AG20443 (cell line): Measurements from ENCODE around the gene RASSF1.

ENCODE experiments used
- DNase-seq: peaks from one replicate; pipeline ENCODE4 v3.0.0; 2012; ENCODE audit warnings: low spot score, mixed read lengths

The RASSF1 gene

DNA sequence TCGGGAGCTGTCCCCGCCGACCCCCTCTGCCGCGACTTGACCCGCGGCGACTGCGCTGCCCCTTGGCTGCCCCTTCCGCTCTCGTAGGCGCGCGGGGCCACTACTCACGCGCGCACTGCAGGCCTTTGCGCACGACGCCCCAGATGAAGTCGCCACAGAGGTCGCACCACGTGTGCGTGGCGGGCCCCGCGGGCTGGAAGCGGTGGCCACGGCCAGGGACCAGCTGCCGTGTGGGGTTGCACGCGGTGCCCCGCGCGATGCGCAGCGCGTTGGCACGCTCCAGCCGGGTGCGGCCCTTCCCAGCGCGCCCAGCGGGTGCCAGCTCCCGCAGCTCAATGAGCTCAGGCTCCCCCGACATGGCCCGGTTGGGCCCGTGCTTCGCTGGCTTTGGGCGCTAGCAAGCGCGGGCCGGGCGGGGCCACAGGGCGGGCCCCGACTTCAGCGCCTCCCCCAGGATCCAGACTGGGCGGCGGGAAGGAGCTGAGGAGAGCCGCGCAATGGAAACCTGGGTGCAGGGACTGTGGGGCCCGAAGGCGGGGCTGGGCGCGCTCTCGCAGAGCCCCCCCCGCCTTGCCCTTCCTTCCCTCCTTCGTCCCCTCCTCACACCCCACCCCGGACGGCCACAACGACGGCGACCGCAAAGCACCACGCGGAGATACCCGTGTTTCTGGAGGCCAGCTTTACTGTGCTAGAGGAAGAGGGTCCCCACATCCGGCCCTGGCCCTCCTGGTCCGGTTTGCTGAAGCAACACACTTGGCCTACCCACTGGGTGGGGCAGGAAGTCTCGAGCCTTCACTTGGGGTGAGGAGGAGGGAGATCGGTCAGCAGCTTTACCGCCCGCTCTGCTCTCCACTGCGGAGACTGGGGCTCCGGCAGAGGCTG lies at the start of gene RASSF1:
Gene RASSF1, minus strand, starts transcription at position 389 of the 882 bp plus-strand sequence. Its CDS starts 31 bp downstream, at position 358.
- DNase-seq: peak; percentile 81

GRCh38 chr3:50389414-50389767 lies 48.8 kb upstream of the RASSF1 start:
- no peak for DNase-seq

DNA sequence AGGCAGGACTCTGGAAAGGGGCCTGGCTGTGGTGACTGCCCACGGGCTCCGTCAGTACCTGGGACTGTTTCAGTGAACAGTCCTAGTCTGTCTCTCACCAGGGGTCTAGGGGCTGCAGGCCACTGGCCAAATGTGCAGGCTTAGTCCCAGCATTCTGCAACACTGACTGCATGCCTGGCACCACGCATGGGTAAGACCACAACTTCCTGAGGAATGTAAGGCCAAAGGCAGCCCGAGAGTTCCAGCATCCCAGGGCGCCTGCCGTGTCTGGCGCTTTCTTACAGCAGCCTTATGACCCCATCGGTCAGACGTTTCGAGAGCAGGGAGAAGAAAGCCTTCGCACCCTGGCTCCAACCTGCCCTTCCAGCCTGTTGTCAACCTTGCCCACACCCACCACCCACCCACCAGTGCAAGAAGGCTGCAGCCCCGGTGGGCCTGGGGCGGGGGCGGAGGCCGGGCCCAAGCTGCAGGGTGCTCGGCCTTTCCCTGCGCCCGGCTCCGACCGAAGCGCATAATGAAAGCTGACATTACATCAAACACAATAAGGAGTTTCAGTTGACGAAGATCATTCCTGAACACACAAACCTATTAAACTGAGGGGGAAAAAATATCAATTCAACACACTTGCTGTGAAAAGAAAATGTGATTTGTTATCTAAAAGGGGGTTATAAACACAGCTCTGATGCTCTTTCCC lies 48.2 kb upstream of the RASSF1 start:
- no peak for DNase-seq

- DNase-seq: peak; percentile 75
Measured at GRCh38 chr3:50388016-50388719, 47.5 kb upstream of the RASSF1 start.

DNA sequence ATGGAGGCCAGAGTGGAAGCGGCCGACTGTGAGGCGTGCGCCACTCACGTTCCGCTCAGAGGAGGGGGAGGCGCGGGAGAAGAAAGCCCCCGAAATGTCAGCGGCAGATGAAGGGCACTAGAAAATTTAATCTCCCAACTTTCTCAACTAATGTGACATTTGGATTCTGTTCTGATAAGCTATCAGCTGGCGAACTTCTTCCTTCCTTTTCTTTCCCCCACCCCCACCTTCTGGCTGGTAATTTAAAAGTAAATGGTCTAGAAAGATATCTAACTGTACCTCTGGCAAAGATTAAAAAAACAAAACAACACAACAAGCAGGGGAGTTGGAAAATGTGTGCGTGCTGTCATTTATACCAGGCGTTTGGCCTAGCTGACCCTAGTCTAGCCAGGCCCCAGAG lies 45.1 kb upstream of the RASSF1 start:
- no peak for DNase-seq

- DNase-seq: no peak
Measured at GRCh38 chr3:50383750-50384149, 43.1 kb upstream of the RASSF1 start.

DNA sequence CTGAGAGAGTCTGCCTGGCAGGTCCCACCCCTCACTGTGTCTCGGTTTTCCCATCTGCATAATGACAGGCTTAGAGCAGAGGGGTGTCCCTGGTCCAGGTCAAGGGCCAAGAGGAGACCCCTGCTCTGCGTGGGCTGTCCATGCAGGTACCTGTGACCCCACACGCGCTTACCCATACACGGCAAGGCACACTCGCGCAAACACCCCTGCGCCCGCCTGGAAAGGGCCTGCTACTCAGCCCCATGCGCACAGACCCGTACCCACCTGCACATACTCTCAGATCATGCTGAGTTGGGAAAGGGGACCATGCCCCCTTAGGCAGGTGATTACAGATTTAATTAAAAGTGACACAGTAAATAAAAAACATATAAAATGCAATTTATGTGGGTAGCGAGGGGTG lies 42.1 kb upstream of the RASSF1 start:
- DNase-seq: no peak

DNA sequence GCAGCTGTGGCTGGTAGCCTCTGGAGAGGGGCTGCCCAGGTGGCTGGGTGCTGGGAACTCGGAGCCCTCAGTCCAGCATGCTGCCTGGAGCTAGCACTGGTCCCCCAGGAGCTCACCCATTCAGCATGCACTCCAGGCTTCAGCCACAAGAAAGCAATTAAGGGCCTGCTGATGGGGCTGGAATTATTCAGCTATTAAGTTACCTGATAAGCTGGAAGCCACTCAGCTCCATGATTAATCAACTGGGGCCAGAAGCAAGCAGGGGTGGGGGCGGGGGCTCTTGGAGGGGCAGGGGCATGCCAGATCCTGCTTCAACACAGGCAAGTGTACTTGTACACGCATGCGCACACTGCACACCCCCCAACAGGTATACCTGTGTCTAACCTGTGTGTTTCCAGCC lies 40.7 kb upstream of the RASSF1 start:
- no peak for DNase-seq

GRCh38 chr3:50380405-50381085 lies 39.9 kb upstream of the RASSF1 start:
- no peak for DNase-seq

DNA sequence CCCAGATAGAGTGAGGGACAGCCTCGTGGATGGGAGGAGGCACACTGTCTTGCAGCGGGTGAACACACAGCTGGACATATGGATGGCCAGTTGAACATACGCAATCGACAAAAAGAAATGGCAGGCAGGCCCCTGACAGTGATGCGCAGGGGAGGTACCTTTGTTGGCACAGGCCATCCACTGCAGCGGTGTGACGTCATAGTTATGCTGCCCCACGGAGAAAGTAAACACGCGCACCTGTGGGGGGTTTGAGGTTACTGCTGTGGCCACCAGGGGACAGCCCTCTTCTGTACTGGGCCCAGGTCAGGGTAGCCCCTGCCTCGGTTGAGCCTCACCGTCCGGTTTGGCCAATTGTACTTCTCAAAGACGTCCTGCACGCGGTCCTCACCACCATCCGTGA lies 38.1 kb upstream of the RASSF1 start:
- DNase-seq: no peak

GRCh38 chr3:50378024-50378423 lies 37.4 kb upstream of the RASSF1 start:
- no peak for DNase-seq

GRCh38 chr3:50375258-50375931 lies 34.8 kb upstream of the RASSF1 start:
- no peak for DNase-seq

DNA sequence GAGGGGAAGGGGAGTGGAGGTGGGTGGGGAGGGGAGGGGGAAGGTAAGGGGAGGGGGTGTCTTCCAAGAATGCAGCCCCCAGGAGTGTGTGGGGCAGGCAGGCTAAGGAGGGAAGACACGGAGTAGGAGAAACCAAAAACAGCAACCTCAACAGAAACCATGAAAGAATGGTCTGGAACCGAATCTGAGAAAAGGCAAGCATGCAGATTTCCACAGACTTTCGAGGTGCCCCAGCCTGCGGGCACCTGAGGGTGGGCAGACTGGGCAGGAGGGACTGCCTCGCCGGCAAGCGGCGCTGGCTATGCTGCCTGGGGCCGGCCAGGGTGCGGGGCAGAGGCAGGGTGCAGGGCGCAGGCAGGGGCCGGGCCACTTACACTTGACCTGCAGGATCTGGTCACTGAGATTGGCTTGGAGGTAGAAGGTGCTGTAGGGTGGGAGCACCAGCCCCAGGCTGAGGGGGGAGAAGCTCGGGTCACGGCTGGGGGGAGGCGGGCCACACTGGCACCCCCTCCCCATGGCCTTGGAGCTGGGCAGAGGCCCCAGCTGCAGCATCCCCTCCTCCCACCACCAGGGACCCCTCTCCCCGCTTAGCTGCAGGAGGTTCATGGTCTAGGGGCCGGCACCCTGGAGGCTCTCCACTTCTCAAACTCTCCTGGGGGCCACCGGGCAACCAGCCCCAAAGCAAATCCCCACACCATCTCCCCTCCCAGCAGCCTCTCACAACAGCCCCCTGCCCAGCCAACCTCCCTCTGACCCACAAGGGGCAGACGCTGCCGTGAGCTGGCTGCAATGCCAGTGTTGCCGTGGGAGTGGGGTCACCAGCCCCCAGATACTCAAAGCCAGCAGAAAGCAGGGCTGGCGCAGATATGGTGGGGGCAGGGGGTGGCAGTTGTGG lies 34.0 kb upstream of the RASSF1 start:
- no peak for DNase-seq

GRCh38 chr3:50373146-50374051 lies 32.8 kb upstream of the RASSF1 start:
- DNase-seq: no peak

DNA sequence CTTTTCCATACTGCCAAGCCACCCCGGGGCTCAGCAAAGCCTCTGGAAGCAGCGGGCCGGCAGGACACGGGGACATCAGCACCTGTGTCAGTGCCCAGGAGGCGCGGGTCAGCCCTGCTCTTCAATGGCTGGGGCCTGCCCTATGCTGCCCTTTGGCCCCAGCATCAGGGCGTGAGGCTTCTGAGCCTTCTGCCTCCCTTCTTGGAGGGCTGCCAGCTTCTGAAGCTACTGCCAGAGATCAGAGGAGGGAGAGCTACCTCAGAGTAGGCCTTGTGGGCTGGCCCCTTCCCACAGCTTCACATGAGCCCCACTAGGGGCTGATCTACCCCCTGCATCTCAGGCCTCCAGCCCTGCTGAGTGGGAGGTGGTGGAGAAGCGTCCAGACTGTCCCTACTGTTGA lies 31.7 kb upstream of the RASSF1 start:
- no peak for DNase-seq

DNA sequence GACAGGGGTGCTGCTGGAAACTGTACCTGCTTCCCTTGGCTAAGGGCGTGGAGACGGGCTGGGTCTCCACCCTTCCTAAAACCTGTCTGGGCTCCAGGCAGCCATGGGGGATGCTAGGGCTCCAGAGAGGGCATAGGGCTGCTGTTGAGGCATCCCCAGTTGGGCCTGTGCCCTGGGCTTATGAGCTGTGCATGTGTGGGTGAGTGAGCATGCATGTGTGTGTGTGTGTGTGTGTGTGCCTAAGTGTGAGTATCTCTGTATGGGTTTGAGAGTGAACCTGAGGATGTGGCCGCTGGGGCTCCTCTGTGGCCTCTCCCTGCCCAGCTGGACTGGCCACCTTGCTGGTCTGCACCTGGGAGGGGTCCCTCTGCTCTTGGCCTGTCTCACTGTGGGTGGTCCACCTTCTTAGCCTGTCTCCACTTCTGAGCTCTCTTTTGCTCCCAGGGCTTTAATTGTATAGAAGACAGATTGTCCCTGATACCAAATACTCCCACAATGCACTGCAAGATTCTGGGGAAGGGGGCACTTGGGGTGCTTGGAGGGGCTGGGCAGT lies 30.6 kb upstream of the RASSF1 start:
- no peak for DNase-seq

DNA sequence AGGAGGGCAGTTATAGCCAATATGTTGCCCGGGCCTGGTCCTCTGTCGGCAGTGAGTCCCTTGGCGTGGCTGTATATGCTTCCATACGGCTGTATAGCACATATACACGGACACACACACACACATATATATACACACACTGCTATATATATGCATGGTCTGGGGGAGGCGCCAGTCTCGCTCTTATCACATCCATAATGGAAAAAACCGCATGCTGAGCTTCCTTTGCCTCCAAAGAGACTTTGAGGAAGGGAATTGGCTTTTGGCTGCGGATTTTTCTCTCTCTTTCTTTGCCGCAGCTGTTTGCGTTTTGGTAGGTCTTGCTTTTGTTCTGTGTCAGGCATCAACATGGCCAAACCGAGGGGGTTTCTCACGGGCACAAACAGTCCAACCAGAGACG lies 30.0 kb upstream of the RASSF1 start:
- no peak for DNase-seq

- DNase-seq: no peak
Measured at GRCh38 chr3:50369012-50369670, 28.5 kb upstream of the RASSF1 start.

- no peak for DNase-seq
Measured at GRCh38 chr3:50365842-50366220, 25.2 kb upstream of the RASSF1 start.
